Measurements from ENCODE around the gene SNRNP40.

Gene SNRNP40

GRCh38 chr1:31232689-31233088, 63.9 kb downstream of the SNRNP40 start:
- DNase-seq = no peak

- DNase-seq = no peak
Measured at GRCh38 chr1:31231802-31232201, 64.8 kb downstream of the SNRNP40 start.

- no peak for DNase-seq
Measured at GRCh38 chr1:31230378-31230777, 66.2 kb downstream of the SNRNP40 start.

- no peak for DNase-seq
Measured at GRCh38 chr1:31228986-31229385, 67.6 kb downstream of the SNRNP40 start.

- peak in 26 of 51 donors; percentile 6 to 70 (median 37) for DNase-seq
Measured at GRCh38 chr1:31227891-31228568, 68.6 kb downstream of the SNRNP40 start.

- DNase-seq = no peak
Measured at GRCh38 chr1:31224068-31224467, 72.5 kb downstream of the SNRNP40 start.

- no peak for DNase-seq
Measured at GRCh38 chr1:31222176-31222575, 74.4 kb downstream of the SNRNP40 start.

- no peak for DNase-seq
Measured at GRCh38 chr1:31221072-31221471, 75.5 kb downstream of the SNRNP40 start.

GRCh38 chr1:31219489-31219888, 77.1 kb downstream of the SNRNP40 start:
- DNase-seq = no peak

- peak in 31 of 51 donors; percentile 12 to 87 (median 61) for DNase-seq
Measured at GRCh38 chr1:31218705-31219104, 77.9 kb downstream of the SNRNP40 start.

- peak in 28 of 51 donors; percentile 5 to 63 (median 34) for DNase-seq
Measured at GRCh38 chr1:31216016-31216415, 80.6 kb downstream of the SNRNP40 start.

- peak in 4 of 51 donors; percentile 10 to 29 (median 24) for DNase-seq
Measured at GRCh38 chr1:31215065-31215570, 81.5 kb downstream of the SNRNP40 start.

- no peak for DNase-seq
Measured at GRCh38 chr1:31214316-31215064, 82.1 kb downstream of the SNRNP40 start.

Measured in hypothalamus (tissue), 51 donors.